ENCODE data around the gene HDAC6. TPM values are rescaled to one million over a fixed set of nuclear protein-coding genes. Genes with fewer than 3 reads are reported as not detected.

HDAC6 gene
- total RNA-seq, 1 donor from 2014 or later, result 54.4 TPM

Other genes with a start within 250 kb of the HDAC6 start
- gene RBM3, start 227.6 kb upstream of the HDAC6 start, total RNA-seq, result 41.2 and 293 TPM in 2 replicates
- 119 and 212 TPM in 2 replicates for gene WDR13, start 204.6 kb upstream of the HDAC6 start, total RNA-seq
- gene WAS, start 118.3 kb upstream of the HDAC6 start, total RNA-seq, result 0.30 TPM in 1 of 2 replicates, not detected in the other
- 1.9 and 4.3 TPM in 2 replicates for gene SUV39H1, start 105.3 kb upstream of the HDAC6 start, total RNA-seq
- not detected in 2 replicates for gene GLOD5, start 40.3 kb upstream of the HDAC6 start, total RNA-seq
- gene GATA1, start 15.5 kb upstream of the HDAC6 start, total RNA-seq, result not detected in 2 replicates
- gene ERAS, start 24.4 kb downstream of the HDAC6 start, total RNA-seq, result 0.20 TPM in 1 of 2 replicates, not detected in the other
- gene PCSK1N, start 33.5 kb downstream of the HDAC6 start, total RNA-seq, result 2.6 and 3.6 TPM in 2 replicates
- 23.7 and 63.7 TPM in 2 replicates for gene TIMM17B, start 95.7 kb downstream of the HDAC6 start, total RNA-seq
- gene PQBP1, start 95.9 kb downstream of the HDAC6 start, total RNA-seq, result 46.8 and 60.3 TPM in 2 replicates
- 24.8 and 34.1 TPM in 2 replicates for gene SLC35A2, start 109.6 kb downstream of the HDAC6 start, total RNA-seq
- 14.1 and 17.2 TPM in 2 replicates for gene PIM2, start 117.0 kb downstream of the HDAC6 start, total RNA-seq
- gene OTUD5, start 155.5 kb downstream of the HDAC6 start, total RNA-seq, result 37.2 and 61.6 TPM in 2 replicates
- 7.1 and 14.0 TPM in 2 replicates for gene KCND1, start 169.8 kb downstream of the HDAC6 start, total RNA-seq
- gene GRIPAP1, start 200.2 kb downstream of the HDAC6 start, total RNA-seq, result 29.0 and 40.7 TPM in 2 replicates
- gene TFE3, start 241.3 kb downstream of the HDAC6 start, total RNA-seq, result 30.6 and 72.0 TPM in 2 replicates

All from renal cortical epithelial cell (primary cell).